ENCODE data around the gene EGF. TPM values are rescaled to one million over a fixed set of nuclear protein-coding genes. Genes with fewer than 3 reads are reported as not detected.
"Not testable (repeated sequence)": the region's sequence is repeated elsewhere in the genome, so short reads cannot be mapped to it uniquely, and the experiment has no call there.

Gene EGF
- total and polyA plus RNA-seq, 5 donors from 2014 or later = 2.1 TPM; not detected in 4

DNA sequence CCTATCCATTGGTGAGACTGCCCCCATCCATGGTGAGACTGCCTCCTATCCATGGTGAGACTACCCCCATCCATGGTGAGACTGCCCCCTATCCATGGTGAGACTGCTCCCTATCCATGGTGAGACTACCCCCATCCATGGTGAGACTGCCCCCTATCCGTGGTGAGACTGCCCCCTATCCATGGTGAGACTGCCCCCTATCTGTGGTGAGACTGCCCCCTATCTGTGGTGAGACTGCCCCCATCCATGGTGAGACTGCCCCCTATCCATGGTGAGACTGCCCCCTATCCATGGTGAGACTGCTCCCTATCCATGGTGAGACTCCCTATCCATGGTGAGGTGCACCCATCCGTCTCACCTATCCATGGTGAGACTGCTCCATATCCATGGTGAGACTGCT lies 37.1 kb upstream of the EGF start:
- ATAC-seq (ENCODE audit: low read depth in 2 of 2); H3K4me3 Mint-ChIP-seq; H3K4me3 ChIP-seq (ENCODE audit: low read depth, low read length); H3K27ac ChIP-seq (ENCODE audit: insufficient read depth, low read length, poor library complexity, severe bottlenecking); H3K4me1 Mint-ChIP-seq; H3K36me3 ChIP-seq (ENCODE audit: control insufficient read depth, insufficient read depth, low read length); H3K27me3 ChIP-seq (ENCODE audit: control insufficient read depth, insufficient read depth, low read length); H3K27me3 Mint-ChIP-seq; H3K27ac Mint-ChIP-seq; H3K9me3 Mint-ChIP-seq; H3K36me3 Mint-ChIP-seq; H3K9me3 ChIP-seq (ENCODE audit: control insufficient read depth in 2 of 2, low read length in 2 of 2); H3K4me1 ChIP-seq (ENCODE audit: control insufficient read depth, insufficient read depth, low read length, poor library complexity, severe bottlenecking); DNase-seq: not testable (repeated sequence)

DNA sequence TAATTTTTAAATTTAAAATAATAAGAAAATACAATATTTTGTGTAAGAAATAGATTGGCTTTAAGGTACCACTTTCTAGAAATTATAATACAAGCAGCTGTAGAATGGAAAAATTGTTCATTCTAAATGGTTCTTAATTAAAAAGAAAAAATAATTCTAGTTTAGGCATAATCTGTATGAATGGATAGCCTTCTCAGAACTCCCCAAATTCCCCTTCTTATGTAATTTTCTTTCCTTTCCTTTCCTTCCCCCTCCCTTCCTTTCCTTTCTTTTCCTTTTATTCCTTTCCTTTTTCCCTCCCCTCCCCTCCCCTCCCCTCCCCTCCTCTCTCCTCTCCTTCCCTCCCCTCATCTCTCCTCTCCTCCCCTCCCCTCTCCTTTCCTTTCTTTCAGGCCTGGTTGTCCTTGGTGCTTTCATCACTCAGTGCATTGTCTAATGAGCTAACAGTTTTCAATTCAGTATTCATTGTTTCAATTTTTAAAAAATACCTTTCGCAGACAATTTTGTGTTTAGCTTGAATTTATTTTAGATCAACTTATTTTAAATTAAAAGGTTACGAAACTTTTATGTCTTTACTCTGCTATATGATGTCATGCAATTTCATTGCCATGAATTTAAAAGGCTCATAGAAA lies 35.9 kb upstream of the EGF start:
- Mint-ChIP-seq H3K36me3 (no peaks in the 10 kb centered on the region), H3K4me1 (no peaks in the 10 kb centered on the region), H3K9me3 (peaks cover 0 to 2% (median 0%) of the 10 kb centered on the region in 7 donors), H3K27ac (no peak overlapping the region), H3K27me3 (peaks cover 11% of the 10 kb centered on the region), H3K4me3 (no peak overlapping the region)
- Histone ChIP-seq H3K4me3 (ENCODE audit: low read depth, low read length) (no peak overlapping the region), H3K9me3 (ENCODE audit: control insufficient read depth in 2 of 2, low read length in 2 of 2) (no peaks in the 10 kb centered on the region), H3K36me3 (ENCODE audit: control insufficient read depth, insufficient read depth, low read length) (no peaks in the 10 kb centered on the region), H3K27me3 (ENCODE audit: control insufficient read depth, insufficient read depth, low read length) (peaks cover 7% of the 10 kb centered on the region), H3K27ac (ENCODE audit: insufficient read depth, low read length, poor library complexity, severe bottlenecking) (no peak overlapping the region), H3K4me1 (ENCODE audit: control insufficient read depth, insufficient read depth, low read length, poor library complexity, severe bottlenecking) (no peaks in the 10 kb centered on the region)
- no peak for DNase-seq
- no peak for ATAC-seq (ENCODE audit: low read depth in 2 of 2)

GRCh38 chr4:109877400-109877799 lies 35.3 kb upstream of the EGF start:
- Mint-ChIP-seq H3K36me3 (no peaks in the 10 kb centered on the region), H3K27me3 (peaks cover 15% of the 10 kb centered on the region), H3K9me3 (peaks cover 0 to 2% (median 0%) of the 10 kb centered on the region in 7 donors), H3K4me1 (no peaks in the 10 kb centered on the region), H3K27ac (no peak overlapping the region), H3K4me3 (no peak overlapping the region)
- DNase-seq (no peak), ATAC-seq (ENCODE audit: low read depth in 2 of 2) (no peak)
- Histone ChIP-seq H3K27ac (ENCODE audit: insufficient read depth, low read length, poor library complexity, severe bottlenecking) (no peak overlapping the region), H3K4me1 (ENCODE audit: control insufficient read depth, insufficient read depth, low read length, poor library complexity, severe bottlenecking) (no peaks in the 10 kb centered on the region), H3K9me3 (ENCODE audit: control insufficient read depth in 2 of 2, low read length in 2 of 2) (no peaks in the 10 kb centered on the region), H3K4me3 (ENCODE audit: low read depth, low read length) (no peak overlapping the region), H3K27me3 (ENCODE audit: control insufficient read depth, insufficient read depth, low read length) (peaks cover 10% of the 10 kb centered on the region), H3K36me3 (ENCODE audit: control insufficient read depth, insufficient read depth, low read length) (no peaks in the 10 kb centered on the region)

- H3K27ac ChIP-seq (ENCODE audit: insufficient read depth, low read length, poor library complexity, severe bottlenecking) = no peak overlapping the region
- H3K9me3 ChIP-seq (ENCODE audit: control insufficient read depth in 2 of 2, low read length in 2 of 2) = no peaks in the 10 kb centered on the region
- Mint-ChIP-seq H3K27me3 (peaks cover 15% of the 10 kb centered on the region), H3K27ac (no peak overlapping the region), H3K4me1 (no peaks in the 10 kb centered on the region), H3K36me3 (no peaks in the 10 kb centered on the region), H3K4me3 (no peak overlapping the region), H3K9me3 (peaks cover 0 to 2% (median 0%) of the 10 kb centered on the region in 7 donors)
- DNase-seq (no peak), ATAC-seq (ENCODE audit: low read depth in 2 of 2) (no peak)
- H3K27me3 ChIP-seq (ENCODE audit: control insufficient read depth, insufficient read depth, low read length) = peaks cover 10% of the 10 kb centered on the region
- H3K4me1 ChIP-seq (ENCODE audit: control insufficient read depth, insufficient read depth, low read length, poor library complexity, severe bottlenecking) = no peaks in the 10 kb centered on the region
- H3K36me3 ChIP-seq (ENCODE audit: control insufficient read depth, insufficient read depth, low read length) = no peaks in the 10 kb centered on the region
- H3K4me3 ChIP-seq (ENCODE audit: low read depth, low read length) = no peak overlapping the region
These were observed 34.3 kb upstream of the EGF start for GRCh38 chr4:109878355-109878754.

DNA sequence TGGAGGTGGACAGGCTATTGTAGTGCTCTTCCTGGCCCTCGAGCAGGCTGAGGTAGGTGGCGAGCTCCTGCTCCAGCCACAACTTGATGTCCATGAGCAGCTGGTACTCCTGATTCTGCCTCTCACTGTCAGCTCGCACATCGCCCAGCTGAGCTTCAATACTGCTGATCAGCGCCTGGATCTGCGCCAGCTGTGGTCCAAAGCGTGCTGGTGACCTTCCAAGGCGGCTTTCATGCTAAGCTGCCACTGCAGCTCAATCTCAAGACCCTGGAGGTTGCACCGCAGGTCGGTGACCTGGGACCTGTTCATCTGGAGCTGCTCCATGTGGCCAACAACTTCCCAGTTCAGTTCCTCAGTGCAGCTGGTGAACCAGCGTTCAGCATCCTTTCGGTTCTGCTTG lies 33.6 kb upstream of the EGF start:
- H3K4me3 ChIP-seq (ENCODE audit: low read depth, low read length) = no peak overlapping the region
- no peak for DNase-seq
- no peaks in the 10 kb centered on the region for H3K4me1 Mint-ChIP-seq
- H3K27me3 Mint-ChIP-seq = peaks cover 15% of the 10 kb centered on the region
- H3K27me3 ChIP-seq (ENCODE audit: control insufficient read depth, insufficient read depth, low read length) = peaks cover 10% of the 10 kb centered on the region
- no peak overlapping the region for H3K27ac Mint-ChIP-seq
- no peak overlapping the region for H3K27ac ChIP-seq (ENCODE audit: insufficient read depth, low read length, poor library complexity, severe bottlenecking)
- H3K9me3 ChIP-seq (ENCODE audit: control insufficient read depth in 2 of 2, low read length in 2 of 2) = no peaks in the 10 kb centered on the region
- no peaks in the 10 kb centered on the region for H3K36me3 ChIP-seq (ENCODE audit: control insufficient read depth, insufficient read depth, low read length)
- no peaks in the 10 kb centered on the region for H3K4me1 ChIP-seq (ENCODE audit: control insufficient read depth, insufficient read depth, low read length, poor library complexity, severe bottlenecking)
- H3K4me3 Mint-ChIP-seq = no peak overlapping the region
- H3K36me3 Mint-ChIP-seq = no peaks in the 10 kb centered on the region
- H3K9me3 Mint-ChIP-seq = peaks cover 0 to 2% (median 0%) of the 10 kb centered on the region in 7 donors
- ATAC-seq (ENCODE audit: low read depth in 2 of 2) = no peak

DNA sequence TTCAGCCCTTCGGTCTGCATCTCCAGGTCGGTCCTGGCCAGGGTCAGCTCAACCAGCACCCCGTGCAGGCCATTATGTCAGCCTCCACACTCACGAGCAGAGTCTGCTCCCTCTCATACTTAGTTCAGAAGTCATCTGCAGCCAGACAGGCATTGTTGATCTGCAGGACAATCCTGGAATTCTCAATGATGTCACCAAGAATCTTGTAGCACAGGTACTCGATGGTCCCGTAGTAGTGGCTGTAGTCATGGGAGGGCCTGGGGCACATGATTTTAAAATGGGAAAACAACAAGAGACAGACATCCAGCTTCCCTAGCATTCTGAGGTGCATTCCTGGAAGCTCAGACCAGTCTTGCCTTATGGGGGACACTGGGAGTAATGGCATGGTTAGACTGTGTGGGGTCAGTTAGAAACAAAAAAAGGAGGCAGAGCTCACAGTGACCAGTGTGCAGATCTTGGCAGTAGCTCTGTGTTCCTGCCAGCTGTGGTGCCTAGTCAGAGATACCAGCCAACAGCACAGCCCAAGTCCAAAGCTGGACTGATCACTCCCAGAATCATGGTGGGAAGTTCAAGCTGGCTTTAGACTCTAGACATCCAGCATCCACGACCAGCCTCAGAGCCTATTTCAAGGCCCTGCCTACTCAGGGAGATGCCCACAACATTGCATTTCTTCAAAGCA lies 32.9 kb upstream of the EGF start:
- Histone ChIP-seq H3K27ac (ENCODE audit: insufficient read depth, low read length, poor library complexity, severe bottlenecking) (no peak overlapping the region), H3K36me3 (ENCODE audit: control insufficient read depth, insufficient read depth, low read length) (no peaks in the 10 kb centered on the region), H3K4me1 (ENCODE audit: control insufficient read depth, insufficient read depth, low read length, poor library complexity, severe bottlenecking) (no peaks in the 10 kb centered on the region), H3K27me3 (ENCODE audit: control insufficient read depth, insufficient read depth, low read length) (peaks cover 10% of the 10 kb centered on the region), H3K9me3 (ENCODE audit: control insufficient read depth in 2 of 2, low read length in 2 of 2) (no peaks in the 10 kb centered on the region), H3K4me3 (ENCODE audit: low read depth, low read length) (no peak overlapping the region)
- Mint-ChIP-seq H3K36me3 (no peaks in the 10 kb centered on the region), H3K4me3 (no peak overlapping the region), H3K27ac (no peak overlapping the region), H3K9me3 (peaks cover 0 to 2% (median 0%) of the 10 kb centered on the region in 7 donors), H3K4me1 (no peaks in the 10 kb centered on the region), H3K27me3 (peaks cover 15% of the 10 kb centered on the region)
- no peak for ATAC-seq (ENCODE audit: low read depth in 2 of 2)
- DNase-seq = no peak

GRCh38 chr4:109886303-109886702 lies 26.4 kb upstream of the EGF start:
- Histone ChIP-seq H3K9me3 (ENCODE audit: control insufficient read depth in 2 of 2, low read length in 2 of 2) (no peaks in the 10 kb centered on the region), H3K27me3 (ENCODE audit: control insufficient read depth, insufficient read depth, low read length) (peaks cover 5% of the 10 kb centered on the region), H3K36me3 (ENCODE audit: control insufficient read depth, insufficient read depth, low read length) (no peaks in the 10 kb centered on the region), H3K27ac (ENCODE audit: insufficient read depth, low read length, poor library complexity, severe bottlenecking) (no peak overlapping the region), H3K4me1 (ENCODE audit: control insufficient read depth, insufficient read depth, low read length, poor library complexity, severe bottlenecking) (no peaks in the 10 kb centered on the region), H3K4me3 (ENCODE audit: low read depth, low read length) (no peak overlapping the region)
- DNase-seq (no peak), ATAC-seq (ENCODE audit: low read depth in 2 of 2) (no peak)
- peaks cover 27% of the 10 kb centered on the region for H3K27me3 Mint-ChIP-seq
- H3K4me3 Mint-ChIP-seq = no peak overlapping the region
- no peaks in the 10 kb centered on the region for H3K4me1 Mint-ChIP-seq
- H3K27ac Mint-ChIP-seq = no peak overlapping the region
- H3K36me3 Mint-ChIP-seq = no peaks in the 10 kb centered on the region
- peaks cover 0 to under 1% (median 0%) of the 10 kb centered on the region in 7 donors for H3K9me3 Mint-ChIP-seq

DNA sequence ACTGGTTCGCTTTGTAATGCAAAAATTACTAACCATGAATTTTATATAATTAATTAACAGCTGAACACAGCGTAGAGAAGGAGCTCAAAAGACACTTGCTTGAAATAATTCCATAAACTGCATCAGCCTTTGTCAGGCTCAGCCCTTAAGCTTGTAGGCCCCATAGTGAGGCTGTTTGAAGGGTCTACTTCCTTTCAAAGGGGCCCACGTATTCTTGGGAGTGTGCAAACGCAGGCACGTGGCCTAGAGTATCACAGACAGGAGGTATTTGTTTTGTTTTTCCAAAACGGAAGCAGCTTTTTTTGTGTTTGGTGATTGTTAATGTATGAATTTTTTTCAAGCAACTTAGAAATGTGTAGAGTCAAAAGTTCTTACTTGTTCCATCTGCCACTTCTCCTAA lies 25.6 kb upstream of the EGF start:
- DNase-seq (no peak), ATAC-seq (ENCODE audit: low read depth in 2 of 2) (no peak)
- H3K27me3 ChIP-seq (ENCODE audit: control insufficient read depth, insufficient read depth, low read length) = peaks cover 3% of the 10 kb centered on the region
- H3K9me3 ChIP-seq (ENCODE audit: control insufficient read depth in 2 of 2, low read length in 2 of 2) = no peaks in the 10 kb centered on the region
- Mint-ChIP-seq H3K36me3 (no peaks in the 10 kb centered on the region), H3K27me3 (peaks cover 28% of the 10 kb centered on the region), H3K4me3 (no peak overlapping the region), H3K27ac (no peak overlapping the region), H3K4me1 (no peaks in the 10 kb centered on the region), H3K9me3 (peaks cover 0 to 3% (median 0%) of the 10 kb centered on the region in 7 donors)
- H3K27ac ChIP-seq (ENCODE audit: insufficient read depth, low read length, poor library complexity, severe bottlenecking) = no peak overlapping the region
- H3K4me3 ChIP-seq (ENCODE audit: low read depth, low read length) = no peak overlapping the region
- no peaks in the 10 kb centered on the region for H3K4me1 ChIP-seq (ENCODE audit: control insufficient read depth, insufficient read depth, low read length, poor library complexity, severe bottlenecking)
- H3K36me3 ChIP-seq (ENCODE audit: control insufficient read depth, insufficient read depth, low read length) = no peaks in the 10 kb centered on the region
